HL-60 (cell line): ENCODE results near the gene ARHGEF17.

ENCODE experiments used
- DNase-seq, 2 experiments: peaks; one replicate each; pipeline ENCODE4 v3.0.0-alpha.2; 2010 to 2020; ENCODE audit warnings: low read depth in 1 of 2, low spot score in 1 of 2
- H3K27ac ChIP-seq: fragments of 250-450 bp; sonication (Bioruptor Pico); replicated peaks from 2 replicates; pipeline ENCODE4 v1.5.1; 2020; ENCODE audit warnings: mild to moderate bottlenecking, moderate library complexity
- H3K27me3 ChIP-seq: fragments of 250-450 bp; sonication (Bioruptor Pico); 2 replicates; pipeline ENCODE4 v1.5.1; 2021; ENCODE audit warnings: mild to moderate bottlenecking, moderate library complexity; ENCODE audit not compliant: insufficient read depth, poor library complexity, severe bottlenecking
- H3K4me3 ChIP-seq: replicated peaks from 2 replicates; pipeline ENCODE4 v1.5.1; 2011; ENCODE audit warnings: mild to moderate bottlenecking, control low read depth, low read length; ENCODE audit not compliant: insufficient read depth
- GABPA ChIP-seq: IDR thresholded peaks from 2 replicates; pipeline ENCODE4 v1.6.1; 2012; ENCODE audit warnings: low read depth
- POLR2AphosphoS5 ChIP-seq: IDR thresholded peaks from 2 replicates; pipeline ENCODE4 v1.6.1; 2012; ENCODE audit warnings: low read depth
- SPI1 ChIP-seq: IDR thresholded peaks from 2 replicates; pipeline ENCODE4 v1.6.1; 2012; ENCODE audit warnings: low read depth, mild to moderate bottlenecking, borderline replicate concordance
- TF ChIP-seq, protein P1 (sequence below): IDR thresholded peaks from one replicate; pipeline ENCODE4 v1.5.1; 2011; ENCODE audit warnings: low read length, control low read depth, inconsistent platforms; ENCODE audit not compliant: insufficient read depth
- TF ChIP-seq, protein P2 (sequence below): IDR thresholded peaks from 2 replicates; pipeline ENCODE4 v1.6.1; 2012; ENCODE audit warnings: low read depth; ENCODE audit not compliant: insufficient replicate concordance

ARHGEF17 gene

DNA sequence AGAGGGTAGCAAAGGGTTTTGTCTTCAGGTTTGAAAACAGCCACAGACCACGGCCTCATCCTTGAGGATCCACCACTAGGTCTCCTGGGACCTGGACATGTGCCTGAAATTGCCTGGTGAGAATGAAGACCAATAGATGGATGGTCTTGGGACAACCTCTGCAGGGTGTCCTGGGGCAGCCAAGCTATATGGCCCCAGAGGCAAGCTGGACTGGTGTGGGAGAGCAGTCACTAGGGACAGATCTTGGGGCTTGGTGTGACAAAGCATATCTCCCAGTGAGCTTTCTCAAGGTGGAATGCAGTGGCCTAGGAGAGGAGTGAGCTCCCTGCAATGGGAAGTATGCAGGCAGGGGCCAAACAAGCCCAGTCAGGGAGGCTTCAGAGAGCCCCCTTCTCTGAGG is 22.4 kb upstream of the ARHGEF17 start:
- TF ChIP-seq, protein P1, sequence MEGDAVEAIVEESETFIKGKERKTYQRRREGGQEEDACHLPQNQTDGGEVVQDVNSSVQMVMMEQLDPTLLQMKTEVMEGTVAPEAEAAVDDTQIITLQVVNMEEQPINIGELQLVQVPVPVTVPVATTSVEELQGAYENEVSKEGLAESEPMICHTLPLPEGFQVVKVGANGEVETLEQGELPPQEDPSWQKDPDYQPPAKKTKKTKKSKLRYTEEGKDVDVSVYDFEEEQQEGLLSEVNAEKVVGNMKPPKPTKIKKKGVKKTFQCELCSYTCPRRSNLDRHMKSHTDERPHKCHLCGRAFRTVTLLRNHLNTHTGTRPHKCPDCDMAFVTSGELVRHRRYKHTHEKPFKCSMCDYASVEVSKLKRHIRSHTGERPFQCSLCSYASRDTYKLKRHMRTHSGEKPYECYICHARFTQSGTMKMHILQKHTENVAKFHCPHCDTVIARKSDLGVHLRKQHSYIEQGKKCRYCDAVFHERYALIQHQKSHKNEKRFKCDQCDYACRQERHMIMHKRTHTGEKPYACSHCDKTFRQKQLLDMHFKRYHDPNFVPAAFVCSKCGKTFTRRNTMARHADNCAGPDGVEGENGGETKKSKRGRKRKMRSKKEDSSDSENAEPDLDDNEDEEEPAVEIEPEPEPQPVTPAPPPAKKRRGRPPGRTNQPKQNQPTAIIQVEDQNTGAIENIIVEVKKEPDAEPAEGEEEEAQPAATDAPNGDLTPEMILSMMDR: no peak
- no peak for TF ChIP-seq SPI1
- TF ChIP-seq POLR2AphosphoS5: no peak
- TF ChIP-seq, protein P2, sequence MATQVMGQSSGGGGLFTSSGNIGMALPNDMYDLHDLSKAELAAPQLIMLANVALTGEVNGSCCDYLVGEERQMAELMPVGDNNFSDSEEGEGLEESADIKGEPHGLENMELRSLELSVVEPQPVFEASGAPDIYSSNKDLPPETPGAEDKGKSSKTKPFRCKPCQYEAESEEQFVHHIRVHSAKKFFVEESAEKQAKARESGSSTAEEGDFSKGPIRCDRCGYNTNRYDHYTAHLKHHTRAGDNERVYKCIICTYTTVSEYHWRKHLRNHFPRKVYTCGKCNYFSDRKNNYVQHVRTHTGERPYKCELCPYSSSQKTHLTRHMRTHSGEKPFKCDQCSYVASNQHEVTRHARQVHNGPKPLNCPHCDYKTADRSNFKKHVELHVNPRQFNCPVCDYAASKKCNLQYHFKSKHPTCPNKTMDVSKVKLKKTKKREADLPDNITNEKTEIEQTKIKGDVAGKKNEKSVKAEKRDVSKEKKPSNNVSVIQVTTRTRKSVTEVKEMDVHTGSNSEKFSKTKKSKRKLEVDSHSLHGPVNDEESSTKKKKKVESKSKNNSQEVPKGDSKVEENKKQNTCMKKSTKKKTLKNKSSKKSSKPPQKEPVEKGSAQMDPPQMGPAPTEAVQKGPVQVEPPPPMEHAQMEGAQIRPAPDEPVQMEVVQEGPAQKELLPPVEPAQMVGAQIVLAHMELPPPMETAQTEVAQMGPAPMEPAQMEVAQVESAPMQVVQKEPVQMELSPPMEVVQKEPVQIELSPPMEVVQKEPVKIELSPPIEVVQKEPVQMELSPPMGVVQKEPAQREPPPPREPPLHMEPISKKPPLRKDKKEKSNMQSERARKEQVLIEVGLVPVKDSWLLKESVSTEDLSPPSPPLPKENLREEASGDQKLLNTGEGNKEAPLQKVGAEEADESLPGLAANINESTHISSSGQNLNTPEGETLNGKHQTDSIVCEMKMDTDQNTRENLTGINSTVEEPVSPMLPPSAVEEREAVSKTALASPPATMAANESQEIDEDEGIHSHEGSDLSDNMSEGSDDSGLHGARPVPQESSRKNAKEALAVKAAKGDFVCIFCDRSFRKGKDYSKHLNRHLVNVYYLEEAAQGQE: no peak
- no peak for TF ChIP-seq GABPA
- Histone ChIP-seq H3K27ac (no peak overlapping the region), H3K27me3 (no peaks in the 10 kb centered on the region), H3K4me3 (no peak overlapping the region)
- DNase-seq: no peak

DNA sequence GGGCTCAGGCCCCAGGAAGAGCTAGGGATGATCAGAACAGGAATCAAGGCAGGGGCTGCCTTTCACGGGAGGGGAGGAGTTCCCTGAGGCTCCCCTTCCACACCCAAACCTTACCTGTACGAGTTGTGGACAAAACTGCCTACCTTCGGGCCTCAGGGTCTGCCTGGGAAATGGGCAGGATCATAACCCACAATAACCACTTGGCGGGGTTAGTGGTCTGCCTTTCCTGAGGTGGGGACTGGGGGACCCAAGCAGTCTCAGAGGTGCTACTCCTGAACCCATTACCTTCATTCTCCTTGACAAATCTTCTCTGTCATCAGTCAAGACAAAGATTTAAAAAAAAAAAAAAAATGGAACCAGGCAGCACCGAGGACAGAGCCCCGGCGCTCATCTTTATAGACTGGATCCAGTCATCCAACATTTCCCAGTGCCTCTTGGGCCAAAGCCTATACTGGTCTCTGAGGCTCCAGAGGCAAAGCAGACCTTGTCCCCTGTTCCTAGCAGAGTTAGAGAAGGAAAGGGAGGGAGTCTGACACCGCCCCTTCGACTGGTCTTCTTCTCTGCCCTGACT is 21.8 kb upstream of the ARHGEF17 start:
- TF ChIP-seq GABPA: no peak
- TF ChIP-seq POLR2AphosphoS5: no peak
- TF ChIP-seq SPI1: no peak
- TF ChIP-seq, protein P1: no peak
- TF ChIP-seq, protein P2: peak; percentile 75
- no peak for DNase-seq
- Histone ChIP-seq H3K27me3 (no peaks in the 10 kb centered on the region), H3K4me3 (no peak overlapping the region), H3K27ac (no peak overlapping the region)

DNA sequence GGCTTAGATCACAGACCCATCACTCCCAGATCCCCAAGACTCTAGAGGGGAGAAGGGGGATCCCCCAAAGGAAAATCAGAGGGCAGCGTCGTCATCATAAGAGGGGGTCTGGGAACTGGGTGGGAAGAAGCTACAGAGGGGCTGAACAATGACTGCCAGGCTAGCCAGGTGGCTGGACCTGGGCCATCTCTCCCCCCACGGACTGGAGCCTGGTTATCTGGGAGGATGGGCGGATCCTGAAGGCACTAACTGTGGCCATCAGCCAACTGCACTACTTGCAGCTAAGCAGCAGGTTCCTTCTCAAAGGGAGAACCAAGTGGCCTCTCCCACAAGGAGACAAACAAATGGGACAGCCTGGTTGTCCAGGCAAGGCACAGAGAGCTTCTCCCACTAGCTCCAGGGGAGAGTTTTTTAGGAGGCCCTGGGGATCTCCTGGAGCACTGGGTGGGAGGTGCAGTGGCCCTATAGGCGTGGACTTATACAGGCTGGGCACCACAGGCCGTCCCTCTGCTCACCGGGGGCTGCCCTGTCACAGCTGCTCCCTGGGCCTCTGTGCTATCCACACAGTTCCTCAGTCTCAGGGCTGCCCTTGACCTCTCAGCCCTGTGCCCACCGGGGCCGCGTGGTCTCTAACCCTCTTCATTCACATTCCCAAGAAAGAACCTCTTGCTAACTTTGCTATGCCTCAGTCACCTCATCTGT is 20.5 kb upstream of the ARHGEF17 start:
- Histone ChIP-seq H3K27me3 (no peaks in the 10 kb centered on the region), H3K4me3 (no peak overlapping the region), H3K27ac (peak overlapping the region; percentile 17; the same call in 1 of the 2 replicates)
- TF ChIP-seq POLR2AphosphoS5 (no peak), GABPA (no peak), SPI1 (no peak)
- TF ChIP-seq, protein P2: no peak
- TF ChIP-seq, protein P1: no peak
- no peak for DNase-seq
